ENCODE measurements around the gene MRPL23.

Gene MRPL23

GRCh38 chr11:1946812-1947484 is at the start of gene MRPL23:
Gene MRPL23, plus strand, starts transcription at chr11:1947332. Its CDS starts 31 bp downstream, at chr11:1947363.
- peak; percentile 43 for DNase-seq

- no peak for DNase-seq
These were observed 48.0 kb upstream of the MRPL23 start for GRCh38 chr11:1899090-1899489.

- DNase-seq = no peak
These were observed 47.4 kb upstream of the MRPL23 start for GRCh38 chr11:1899686-1900085.

- DNase-seq = no peak
These were observed 41.0 kb upstream of the MRPL23 start for GRCh38 chr11:1906181-1906580.

- no peak for DNase-seq
These were observed 40.3 kb upstream of the MRPL23 start for GRCh38 chr11:1906611-1907423.

GRCh38 chr11:1908618-1909017 is 38.5 kb upstream of the MRPL23 start:
- no peak for DNase-seq

- no peak for DNase-seq
These were observed 37.6 kb upstream of the MRPL23 start for GRCh38 chr11:1909524-1909923.

GRCh38 chr11:1912289-1912878 is 34.7 kb upstream of the MRPL23 start:
- DNase-seq = no peak

GRCh38 chr11:1913271-1914060 is 33.7 kb upstream of the MRPL23 start:
- DNase-seq = no peak

GRCh38 chr11:1915795-1916131 is 31.4 kb upstream of the MRPL23 start:
- DNase-seq = no peak

- DNase-seq = no peak
These were observed 30.8 kb upstream of the MRPL23 start for GRCh38 chr11:1916132-1916985.

GRCh38 chr11:1916986-1917522 is 30.1 kb upstream of the MRPL23 start:
- no peak for DNase-seq

- DNase-seq = no peak
These were observed 29.4 kb upstream of the MRPL23 start for GRCh38 chr11:1917523-1918435.

GRCh38 chr11:1918436-1919315 is 28.5 kb upstream of the MRPL23 start:
- no peak for DNase-seq

- DNase-seq = no peak
These were observed 27.6 kb upstream of the MRPL23 start, which contains the start of gene TNNT3 for GRCh38 chr11:1919391-1920127. Gene TNNT3, plus strand, starts transcription at chr11:1919703. Its CDS starts 3,172 bp downstream, at chr11:1922875.

GRCh38 chr11:1920128-1920908 is 26.8 kb upstream of the MRPL23 start:
- no peak for DNase-seq

GRCh38 chr11:1920909-1921573 is 26.1 kb upstream of the MRPL23 start:
- no peak for DNase-seq

Data from CD4-positive, alpha-beta T cell treated with Interleukin-12 subunit alpha and Interleukin-12 subunit beta, for 1 hour (primary cell).